GM18502 (cell line): ENCODE results near the gene SEMA6A.

Experiments used
- ATAC-seq: cut with Tn5 transposase; IDR thresholded peaks from one replicate; pipeline ENCODE4 v1.9.1; 2021; ENCODE audit warnings: mild to moderate bottlenecking; ENCODE audit not compliant: unreplicated experiment, poor library complexity

SEMA6A gene, protein sequence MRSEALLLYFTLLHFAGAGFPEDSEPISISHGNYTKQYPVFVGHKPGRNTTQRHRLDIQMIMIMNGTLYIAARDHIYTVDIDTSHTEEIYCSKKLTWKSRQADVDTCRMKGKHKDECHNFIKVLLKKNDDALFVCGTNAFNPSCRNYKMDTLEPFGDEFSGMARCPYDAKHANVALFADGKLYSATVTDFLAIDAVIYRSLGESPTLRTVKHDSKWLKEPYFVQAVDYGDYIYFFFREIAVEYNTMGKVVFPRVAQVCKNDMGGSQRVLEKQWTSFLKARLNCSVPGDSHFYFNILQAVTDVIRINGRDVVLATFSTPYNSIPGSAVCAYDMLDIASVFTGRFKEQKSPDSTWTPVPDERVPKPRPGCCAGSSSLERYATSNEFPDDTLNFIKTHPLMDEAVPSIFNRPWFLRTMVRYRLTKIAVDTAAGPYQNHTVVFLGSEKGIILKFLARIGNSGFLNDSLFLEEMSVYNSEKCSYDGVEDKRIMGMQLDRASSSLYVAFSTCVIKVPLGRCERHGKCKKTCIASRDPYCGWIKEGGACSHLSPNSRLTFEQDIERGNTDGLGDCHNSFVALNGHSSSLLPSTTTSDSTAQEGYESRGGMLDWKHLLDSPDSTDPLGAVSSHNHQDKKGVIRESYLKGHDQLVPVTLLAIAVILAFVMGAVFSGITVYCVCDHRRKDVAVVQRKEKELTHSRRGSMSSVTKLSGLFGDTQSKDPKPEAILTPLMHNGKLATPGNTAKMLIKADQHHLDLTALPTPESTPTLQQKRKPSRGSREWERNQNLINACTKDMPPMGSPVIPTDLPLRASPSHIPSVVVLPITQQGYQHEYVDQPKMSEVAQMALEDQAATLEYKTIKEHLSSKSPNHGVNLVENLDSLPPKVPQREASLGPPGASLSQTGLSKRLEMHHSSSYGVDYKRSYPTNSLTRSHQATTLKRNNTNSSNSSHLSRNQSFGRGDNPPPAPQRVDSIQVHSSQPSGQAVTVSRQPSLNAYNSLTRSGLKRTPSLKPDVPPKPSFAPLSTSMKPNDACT

DNA sequence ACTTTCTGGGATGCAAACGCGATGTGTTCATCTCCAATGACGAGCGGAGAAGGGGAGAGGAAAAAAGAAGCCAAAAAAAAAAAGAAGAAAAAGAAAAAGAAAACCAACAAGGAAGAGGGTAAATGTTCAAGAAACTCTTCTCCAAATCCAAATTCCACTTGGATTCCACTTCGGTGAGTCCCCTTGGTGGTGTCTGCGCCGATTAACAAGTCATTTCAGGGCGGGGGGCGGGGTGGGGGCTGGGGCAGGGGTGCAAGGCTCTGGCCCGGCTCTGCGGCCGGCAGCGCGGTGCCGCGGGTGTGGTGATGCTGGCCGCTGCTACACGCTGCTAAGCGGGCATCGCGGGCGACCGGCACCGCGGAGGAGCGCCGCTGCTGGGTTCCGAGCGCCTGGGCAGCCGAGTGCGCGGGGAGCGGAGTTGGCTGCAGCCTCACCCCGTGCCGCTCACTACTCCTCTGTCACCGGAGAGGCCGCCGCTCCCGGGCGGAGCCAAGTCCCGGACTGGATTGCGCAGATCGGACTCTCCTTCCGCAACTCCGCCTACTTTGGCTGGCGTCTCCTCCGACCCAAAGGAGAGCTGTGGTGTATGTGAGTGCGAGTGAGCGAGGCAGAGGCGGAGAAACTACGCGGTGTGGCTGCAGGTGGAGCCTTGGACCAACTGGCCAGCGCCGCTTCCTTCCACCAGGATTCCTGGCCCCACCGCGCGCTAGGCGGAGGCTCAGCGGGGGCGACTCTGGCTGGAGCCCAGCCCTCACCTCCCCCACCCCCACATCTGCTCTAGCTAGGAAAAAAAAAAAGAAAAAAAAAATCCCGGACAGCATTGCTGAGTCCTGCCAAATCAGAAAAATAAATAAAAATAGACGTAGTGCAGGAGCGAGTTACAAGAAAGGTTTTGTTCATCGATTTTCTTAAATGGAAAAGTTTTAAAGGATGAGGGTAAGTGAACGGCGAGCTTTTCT, at the start of gene SEMA6A:
SEMA6A (minus strand) TSS at position 457 of the 959 bp plus-strand sequence. CDS start 69,879 bp downstream, outside the sequence.
- peak; percentile 67 for ATAC-seq

DNA sequence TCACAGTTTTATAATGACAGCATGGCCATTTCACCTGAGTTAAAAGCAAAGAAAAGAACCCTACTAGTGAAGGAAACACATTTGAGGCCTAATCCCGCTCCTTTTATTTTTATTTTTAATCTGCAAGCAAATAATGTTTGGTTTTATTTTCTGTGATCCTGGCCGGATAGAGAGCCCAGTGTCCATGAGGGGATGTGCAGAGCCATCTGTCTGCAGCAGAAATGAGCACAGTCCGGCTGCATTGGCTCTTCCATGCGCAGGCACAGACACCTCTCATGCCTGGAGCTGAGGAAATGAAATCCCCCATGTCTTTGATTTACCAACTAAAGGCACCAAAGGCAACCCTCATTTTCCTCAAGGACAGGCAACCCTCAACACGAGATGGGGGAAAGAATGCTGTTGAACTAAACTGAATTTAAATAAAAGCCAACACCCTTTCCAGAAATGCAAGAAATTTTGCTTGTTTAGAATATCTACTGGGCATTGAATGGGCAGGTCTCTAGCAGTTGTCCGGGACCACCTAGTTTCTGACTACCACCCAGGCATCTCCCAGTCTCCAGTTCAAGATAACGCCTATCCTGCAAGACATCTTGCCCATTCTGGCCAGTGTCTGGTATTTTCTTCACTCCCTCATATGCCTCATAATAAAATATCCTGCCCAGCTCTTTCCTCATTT, 47.9 kb upstream of the SEMA6A start:
- ATAC-seq: no peak

DNA sequence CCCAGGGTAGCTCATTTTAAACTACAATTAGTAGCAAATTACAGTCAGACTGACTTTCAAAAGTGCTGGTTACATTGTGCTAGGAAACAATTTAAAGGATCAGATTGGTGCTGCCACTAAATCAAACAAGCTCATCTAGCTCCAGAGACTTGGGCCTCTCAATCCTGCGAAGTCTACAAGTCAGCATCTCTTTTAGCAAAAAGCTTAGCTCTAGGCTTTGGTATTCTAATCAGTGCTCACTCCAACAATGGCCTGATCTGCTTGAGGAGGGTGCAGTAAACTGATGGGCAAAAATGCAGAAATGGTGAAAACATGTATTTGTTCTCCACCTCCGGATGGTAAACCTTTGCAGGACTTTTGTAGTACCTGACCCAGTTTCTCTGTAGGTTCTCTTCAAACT, 47.0 kb upstream of the SEMA6A start:
- ATAC-seq: no peak

DNA sequence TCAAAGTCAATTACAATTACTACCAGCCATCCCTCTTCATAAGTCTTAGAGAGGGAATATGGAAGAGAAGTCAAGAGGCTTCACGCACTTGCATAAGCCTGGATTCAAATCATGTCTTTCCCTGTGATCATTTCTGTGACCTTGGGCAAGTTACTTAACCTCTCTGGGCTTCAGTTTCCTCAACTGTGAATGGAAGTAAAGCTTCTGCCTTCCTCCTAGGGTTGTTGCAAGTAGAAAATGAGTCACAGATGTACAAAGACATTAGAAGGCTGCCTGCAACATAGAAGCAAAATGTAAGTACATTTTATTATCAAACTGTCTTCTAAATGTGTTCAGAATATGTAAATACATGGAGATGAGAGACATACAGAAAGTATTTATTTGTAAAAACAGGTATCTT, 42.3 kb upstream of the SEMA6A start:
- ATAC-seq: no peak

- no peak for ATAC-seq
These were observed 39.9 kb upstream of the SEMA6A start for GRCh38 chr5:116614603-116614920.

- peak; percentile 38 for ATAC-seq
These were observed 38.8 kb upstream of the SEMA6A start for GRCh38 chr5:116613445-116613844.

DNA sequence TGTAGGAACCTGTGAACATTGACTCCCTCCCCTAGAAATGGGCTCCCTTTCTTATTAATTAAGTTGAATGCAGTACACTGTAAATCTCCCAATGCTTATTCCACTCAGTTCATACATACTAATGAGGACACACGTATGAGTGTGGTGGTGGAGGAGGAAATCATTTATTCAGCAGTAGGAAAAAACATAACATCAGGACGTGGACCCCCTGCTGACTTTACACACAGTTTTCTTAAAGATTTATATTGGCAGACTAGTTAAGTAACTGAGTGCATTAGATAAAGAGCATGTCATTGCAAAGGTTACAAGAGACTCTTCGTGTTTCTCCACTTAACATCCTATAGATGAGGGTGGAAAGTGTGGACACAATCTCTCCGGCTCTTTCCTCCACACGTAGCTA, 37.8 kb upstream of the SEMA6A start:
- ATAC-seq: no peak

GRCh38 chr5:116605310-116606070, 30.9 kb upstream of the SEMA6A start:
- no peak for ATAC-seq

- ATAC-seq: no peak
These were observed 30.2 kb upstream of the SEMA6A start for GRCh38 chr5:116604805-116605204.

DNA sequence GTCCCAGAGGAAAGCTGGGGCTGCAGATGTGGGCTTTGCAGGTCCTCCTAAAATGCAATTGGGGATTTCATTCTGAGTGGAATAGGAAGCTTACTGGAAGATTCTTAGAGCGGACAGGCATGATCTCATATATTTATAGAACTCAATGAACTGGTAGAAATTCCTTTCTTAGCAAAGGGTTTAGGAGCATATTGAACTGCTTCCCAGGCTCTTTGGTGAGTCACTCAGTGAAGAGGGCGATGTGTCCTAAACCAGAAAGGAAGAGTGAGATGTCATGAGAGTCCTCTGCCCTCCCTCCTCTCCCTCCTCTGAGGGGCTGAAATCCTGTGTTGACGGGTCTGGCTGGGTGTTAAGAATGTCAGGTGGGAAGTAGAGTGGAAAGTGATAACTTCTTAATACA, 26.3 kb upstream of the SEMA6A start:
- ATAC-seq: no peak

GRCh38 chr5:116598911-116599310, 24.3 kb upstream of the SEMA6A start:
- no peak for ATAC-seq

DNA sequence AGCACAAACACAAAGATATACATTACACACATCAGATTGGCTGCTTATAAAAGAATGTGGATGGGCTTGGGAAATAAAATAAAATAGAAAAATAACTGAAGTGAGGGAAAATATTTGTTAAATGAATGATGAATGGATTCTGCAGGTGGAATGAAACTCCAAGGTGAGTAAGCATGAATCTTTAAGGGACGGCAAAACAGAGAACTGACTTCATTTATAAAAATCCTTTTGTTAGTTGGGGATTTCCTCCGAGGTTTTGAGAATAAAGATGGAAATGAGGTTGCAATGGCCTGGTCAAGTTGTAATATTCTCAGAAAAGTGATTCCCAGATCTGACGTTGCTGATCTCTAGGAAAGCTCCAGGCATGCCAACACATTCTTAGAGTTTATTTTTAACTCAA, 20.9 kb upstream of the SEMA6A start:
- no peak for ATAC-seq

DNA sequence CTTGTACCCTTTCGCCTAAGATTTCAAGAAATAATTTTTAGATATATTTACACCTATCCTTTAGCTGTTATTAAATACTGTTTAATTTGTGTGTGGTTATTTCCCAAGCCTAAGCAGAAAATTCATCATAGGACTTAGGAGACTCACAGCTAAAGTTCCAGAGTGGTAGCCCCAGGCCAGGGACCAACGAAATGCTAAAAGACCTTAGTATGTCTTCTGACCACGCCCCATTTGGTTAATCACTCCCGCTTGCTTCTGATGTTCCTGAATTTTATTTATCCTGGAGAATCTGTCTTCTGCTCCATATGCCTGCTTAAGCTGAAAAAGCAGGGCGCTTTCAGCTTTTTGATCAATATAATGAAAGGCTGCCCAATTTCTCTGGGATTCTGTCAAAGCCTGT, 18.7 kb upstream of the SEMA6A start:
- no peak for ATAC-seq

DNA sequence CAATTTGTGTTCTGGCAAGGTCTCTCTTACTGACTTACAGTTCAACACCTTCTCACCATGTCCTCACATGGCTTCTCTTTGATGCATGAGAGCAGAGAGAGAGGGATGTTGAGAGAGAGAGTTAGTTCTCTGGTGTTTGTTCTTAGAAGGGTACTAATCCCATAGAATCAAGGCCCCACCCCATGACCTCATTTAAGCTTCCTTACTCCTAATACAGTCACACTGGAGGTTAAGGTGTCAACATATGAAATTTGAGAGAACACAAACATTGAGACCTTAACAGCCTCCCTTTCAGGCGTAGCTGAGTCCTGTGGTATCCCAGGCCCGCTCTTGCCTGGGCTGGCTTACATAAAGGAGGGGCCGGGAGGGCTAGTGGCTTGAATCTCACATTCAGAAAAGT, 10.6 kb upstream of the SEMA6A start:
- ATAC-seq: no peak

GRCh38 chr5:116583862-116584222, 9.2 kb upstream of the SEMA6A start:
- ATAC-seq: no peak

- no peak for ATAC-seq
These were observed 8.7 kb upstream of the SEMA6A start for GRCh38 chr5:116583085-116583861.

DNA sequence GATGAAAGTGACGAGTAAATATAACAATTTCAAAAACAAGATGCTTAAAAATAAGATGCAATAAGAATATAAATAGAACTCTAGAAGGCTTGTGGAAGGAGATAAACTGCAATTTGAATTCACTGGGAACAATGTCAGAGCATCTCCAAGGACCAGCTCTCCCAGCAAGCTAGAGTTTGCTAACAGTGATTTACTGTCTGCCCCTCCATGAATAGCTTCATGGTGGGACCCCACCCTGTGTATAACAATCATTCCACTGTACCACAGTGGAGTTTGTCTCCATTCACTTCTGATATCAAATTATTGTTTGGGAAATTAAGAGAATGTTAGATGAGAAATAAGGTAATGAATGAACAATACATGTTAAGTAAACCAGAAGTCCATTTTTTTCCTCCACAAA, 7.3 kb upstream of the SEMA6A start:
- ATAC-seq: no peak

GRCh38 chr5:116579144-116579543, 4.5 kb upstream of the SEMA6A start:
- ATAC-seq: no peak
